ENCODE results near the gene NOS1AP.

Gene NOS1AP

DNA sequence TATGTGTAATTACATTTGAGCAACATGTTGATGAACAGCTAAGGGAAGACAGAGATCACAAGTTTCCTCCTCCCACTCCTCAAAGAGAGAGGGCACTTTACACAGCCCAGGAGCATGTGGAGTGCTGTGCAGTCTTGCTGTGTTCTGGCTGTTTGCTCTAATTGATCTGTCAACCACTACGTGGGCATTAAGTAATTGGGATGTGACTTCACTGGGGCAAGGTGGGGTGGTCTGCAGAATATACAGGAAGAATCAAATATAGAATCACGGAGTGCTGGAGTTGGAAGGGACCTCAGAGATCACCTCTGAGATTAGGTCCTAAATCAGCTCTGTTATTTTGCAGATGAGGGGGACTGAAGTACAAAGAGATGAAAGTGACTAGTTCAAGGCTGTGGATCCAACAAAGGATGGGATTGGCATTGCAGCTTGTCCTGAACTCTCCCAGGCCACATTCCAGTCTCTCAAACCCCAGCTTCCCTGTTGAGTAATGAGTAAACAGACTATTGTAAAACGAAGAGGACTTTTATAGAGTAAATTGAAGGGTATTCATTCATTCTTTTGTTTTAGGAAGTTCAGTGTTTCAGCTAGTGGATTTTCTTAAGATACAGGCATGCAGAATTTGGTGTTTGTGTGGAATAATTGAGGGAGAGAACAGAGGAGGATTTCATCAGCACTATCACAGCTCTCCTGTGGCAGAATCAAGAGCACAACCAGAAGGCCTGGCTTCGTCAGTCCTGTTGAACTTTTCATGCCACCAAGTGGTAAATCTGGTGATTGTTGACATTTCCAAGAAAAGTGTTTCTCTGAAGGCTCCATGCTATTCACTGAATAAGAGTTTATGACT is 22.4 kb downstream of the NOS1AP start:
- peak; percentile 9 for DNase-seq

DNA sequence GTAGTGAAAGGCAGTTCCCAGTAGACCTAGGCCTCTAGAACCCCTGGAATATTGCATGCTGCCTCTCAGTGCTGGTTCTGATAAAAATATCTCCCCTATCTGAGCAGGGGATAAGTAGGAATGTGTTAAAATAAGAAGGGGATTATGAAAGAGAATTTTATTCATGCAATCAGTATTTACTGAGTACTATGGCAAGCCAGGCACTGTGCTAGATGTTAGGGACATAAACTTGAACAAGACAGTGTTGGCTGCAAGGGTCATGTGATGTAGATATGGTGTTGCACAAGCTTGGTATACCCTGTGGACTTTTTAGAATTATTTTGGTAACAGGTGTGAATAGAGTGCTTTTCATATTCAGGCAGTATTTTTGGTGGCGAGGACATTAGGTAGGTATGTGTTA is 23.6 kb downstream of the NOS1AP start:
- no peak for DNase-seq

DNA sequence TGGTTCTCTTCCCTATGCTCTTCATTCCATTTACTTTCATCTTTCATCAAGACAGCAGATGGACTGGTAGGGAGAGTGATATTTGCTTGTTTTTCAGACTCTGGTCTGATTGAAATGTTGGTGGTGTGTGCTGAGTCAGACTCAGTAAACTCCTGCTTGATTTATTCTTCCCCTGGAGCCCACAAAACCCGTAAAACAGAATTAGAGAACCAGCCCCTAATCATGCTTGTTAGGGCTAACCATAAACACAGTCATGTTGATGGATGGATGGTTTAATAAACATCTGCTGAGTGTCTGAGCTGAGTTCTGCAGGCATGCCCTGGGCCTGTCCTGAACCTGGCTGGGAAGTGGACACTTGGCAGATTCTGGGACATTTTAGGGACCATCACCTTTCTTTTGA is 24.8 kb downstream of the NOS1AP start:
- DNase-seq = no peak

DNA sequence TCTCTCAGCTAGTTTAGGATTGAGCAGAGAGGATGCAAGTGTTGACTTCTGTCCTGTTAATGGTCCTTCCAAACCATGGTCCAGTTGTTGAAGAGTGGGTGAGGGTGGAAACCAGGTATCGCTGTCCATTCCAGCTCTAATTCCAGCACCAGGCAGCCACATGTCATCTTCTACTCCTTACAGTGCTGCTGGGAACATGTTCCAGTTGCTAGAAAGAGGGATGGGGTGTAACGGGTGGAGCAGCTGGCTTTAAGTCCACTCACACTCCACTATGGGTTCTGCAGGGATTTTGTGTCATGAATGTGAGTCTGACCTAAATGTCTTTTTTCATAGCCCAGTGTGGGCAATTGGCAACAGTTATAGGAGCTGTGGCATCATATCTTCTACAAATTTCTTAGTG is 25.2 kb downstream of the NOS1AP start:
- no peak for DNase-seq

DNA sequence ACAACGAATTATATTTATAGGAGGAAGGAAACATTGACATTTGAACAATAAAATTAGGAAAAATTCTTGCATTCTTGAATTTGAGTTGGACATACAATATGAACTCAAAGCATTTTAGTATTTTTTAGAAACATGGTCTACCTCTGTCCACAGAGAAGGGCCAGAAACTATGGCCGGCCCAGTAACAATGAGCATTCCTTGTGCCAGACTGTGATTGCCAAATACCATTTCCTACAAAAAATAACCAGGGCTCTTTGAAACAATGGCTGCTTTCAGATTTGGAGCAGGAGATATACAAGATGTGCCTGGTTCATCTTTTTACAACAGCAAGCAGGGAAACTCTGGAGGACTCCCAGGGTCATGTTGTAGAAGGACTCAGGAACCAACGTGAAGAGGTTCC is 38.4 kb downstream of the NOS1AP start:
- no peak for DNase-seq

DNA sequence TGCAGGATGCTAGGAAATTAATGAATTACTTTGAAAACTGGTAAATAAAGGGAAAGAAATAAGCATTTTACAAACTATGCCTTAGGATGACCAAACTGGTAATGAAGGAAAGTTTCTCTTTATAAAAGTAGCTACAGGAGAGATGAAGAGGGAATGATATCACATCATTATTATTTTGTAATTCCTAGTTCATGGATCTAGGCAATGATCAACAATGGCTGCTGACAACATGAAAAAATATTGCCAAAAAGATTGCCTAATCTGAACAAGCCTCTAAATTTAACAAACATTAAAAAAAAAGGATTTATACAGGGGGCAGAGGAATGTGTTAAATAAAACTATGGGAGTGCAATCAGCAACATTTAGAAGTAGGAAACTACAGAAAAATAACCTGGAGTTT is 38.9 kb downstream of the NOS1AP start:
- no peak for DNase-seq

DNA sequence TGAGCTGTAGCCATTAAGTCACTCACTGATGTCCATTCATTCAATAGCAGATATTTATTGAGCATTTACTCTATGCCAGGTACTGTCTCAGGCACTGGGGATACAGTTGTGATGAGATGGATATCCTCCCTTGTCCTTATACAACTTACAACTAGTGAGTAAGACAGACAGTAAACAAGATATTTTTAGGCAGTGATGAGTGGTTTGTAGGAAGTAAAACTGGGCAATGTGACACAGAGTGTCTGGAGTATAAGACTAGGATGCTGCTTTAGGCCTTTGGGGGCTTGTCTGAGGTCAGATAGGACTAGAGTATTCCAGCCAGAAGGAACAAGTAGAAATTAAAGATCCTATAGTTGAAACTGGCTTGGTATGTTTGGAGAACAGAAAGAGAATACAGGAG is 41.4 kb downstream of the NOS1AP start:
- DNase-seq = no peak

DNA sequence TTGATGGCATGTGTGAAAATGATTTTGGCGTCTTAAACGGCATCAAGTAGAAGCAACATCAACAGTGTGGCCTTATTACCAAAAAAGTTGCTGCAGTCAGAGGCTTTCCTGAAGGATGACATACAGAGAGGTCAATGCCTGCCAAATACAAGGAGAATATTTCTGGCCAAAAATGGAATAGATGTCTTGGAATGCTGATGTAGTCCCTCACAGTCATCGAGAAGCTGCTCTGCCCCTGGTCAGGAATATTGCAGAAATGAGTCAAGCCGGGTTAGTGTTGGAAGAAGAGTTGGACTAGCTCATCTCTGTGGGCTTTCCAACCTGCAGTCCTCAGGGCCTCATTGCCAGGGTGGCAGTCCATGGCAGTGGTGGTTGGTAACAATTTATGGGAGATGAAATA is 42.1 kb downstream of the NOS1AP start:
- no peak for DNase-seq

DNA sequence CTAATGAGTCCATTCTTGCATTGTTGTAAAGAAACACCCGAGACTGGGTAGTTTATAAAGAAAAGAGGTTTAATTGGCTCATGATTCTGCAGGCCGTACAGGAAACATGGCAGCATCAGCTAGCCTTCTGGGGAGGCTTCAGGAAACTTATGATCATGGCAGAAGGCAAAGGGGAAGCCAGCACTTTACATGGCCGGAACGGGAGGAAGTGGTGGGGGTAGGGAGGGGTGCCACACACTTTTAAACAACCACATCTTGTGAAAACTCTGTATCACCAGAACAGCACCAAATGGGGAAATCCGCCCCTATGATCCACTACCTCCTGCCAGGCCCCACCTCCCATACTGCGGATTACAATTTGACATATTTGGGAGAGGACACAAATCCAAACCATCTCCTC is 43.9 kb downstream of the NOS1AP start:
- no peak for DNase-seq

DNA sequence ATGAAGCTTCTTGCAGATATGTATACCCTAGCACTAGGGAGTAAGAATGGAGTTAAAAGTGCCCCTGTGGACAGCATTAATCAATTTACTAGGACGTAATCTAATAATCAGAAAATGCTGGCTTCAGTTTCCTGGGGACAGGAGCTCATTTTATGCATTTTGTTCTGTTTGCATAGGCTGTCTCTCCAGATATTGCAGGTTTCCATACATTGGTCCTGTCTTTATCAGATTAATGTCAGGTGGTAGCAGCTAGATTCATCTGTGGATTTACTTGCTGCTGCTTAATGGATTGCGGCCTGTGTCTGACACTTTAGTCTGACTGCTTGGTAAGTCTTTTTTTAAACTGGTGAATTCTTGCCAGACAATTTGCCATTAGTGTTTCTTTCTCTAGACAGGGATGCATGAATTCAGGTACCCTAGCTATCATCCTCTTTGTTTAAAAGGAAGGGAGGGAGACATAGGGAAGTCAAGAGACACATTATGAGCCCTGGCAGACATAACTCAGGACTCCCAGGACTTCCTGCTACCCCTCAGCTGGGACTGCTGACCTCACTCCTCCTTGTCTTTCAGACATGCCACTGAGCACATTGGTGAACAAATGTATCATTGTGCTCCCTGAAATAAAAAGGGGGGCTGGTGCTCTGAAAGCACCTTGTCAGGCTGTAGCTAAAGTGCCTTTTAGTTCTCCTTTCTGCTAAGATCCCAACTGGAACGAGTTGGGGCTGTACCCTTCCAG is 47.7 kb downstream of the NOS1AP start:
- no peak for DNase-seq

DNA sequence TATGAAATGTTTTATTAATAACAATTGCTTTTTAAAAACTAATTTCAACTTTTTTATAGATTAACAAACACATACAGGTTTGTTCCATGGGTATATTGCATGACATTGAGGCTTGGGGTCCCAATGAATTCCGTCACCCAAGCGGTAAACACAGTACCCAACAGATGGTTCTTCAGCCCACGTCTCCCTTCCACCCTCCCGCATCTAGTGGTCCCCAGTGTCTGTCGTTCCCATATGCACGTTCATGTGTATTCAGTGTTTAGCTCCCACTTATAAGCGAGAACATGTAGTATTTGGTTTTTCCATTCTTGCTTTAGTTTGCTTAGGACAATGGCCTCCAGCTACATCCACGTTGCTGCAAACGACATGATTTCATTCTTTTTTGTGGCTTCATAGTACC is 48.6 kb downstream of the NOS1AP start:
- DNase-seq = no peak

DNA sequence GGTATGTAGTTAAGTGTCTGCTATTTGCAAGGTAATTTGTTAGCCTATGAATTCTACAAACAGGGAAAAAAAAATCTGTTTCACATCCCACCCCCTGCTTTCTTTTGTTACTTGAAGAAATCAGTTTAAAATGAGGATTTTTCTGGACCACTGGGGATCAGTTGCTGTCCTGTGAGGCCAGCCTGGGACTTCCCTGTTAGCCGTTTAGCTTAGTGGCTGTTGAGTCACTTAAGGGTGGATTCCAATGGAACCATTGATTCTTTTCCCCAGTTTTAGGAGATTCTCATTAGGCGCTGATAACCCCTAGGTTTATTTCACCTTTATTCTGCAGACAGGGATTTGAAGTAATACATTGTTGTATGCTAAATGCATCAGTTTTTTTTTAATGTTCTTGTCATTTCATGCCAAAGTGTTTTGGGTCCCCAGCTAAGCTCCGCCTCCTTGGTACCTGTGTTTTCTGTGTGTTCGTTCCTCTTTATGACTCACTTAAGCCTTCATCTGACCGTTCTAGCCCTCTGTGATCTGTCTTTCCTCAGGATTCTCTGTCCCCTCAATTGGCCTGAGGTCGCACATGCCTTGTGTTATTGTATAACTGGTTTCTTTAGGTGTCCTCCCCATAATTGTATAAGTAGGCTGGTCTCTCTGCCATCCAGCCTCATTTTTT is 59.3 kb downstream of the NOS1AP start:
- no peak for DNase-seq

DNA sequence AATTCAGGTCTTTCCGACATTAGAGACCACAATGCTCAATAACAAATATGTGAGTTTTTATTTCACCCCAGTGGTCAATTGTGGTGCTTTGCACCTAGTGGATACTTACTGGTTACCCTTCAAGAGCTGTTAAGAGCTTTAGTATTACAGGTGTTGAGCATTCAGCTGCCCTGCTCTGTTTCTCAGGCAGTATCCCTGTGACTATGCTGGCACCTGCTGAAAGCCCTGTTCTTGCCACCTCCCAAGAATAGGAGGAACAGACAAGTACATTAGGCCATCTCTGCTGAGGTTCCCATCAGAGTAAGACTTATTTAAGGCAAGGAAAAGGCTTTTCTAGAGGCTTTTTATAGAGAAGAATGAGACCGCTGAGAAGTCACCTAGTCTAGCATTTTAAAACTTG is 60.8 kb downstream of the NOS1AP start:
- no peak for DNase-seq

DNA sequence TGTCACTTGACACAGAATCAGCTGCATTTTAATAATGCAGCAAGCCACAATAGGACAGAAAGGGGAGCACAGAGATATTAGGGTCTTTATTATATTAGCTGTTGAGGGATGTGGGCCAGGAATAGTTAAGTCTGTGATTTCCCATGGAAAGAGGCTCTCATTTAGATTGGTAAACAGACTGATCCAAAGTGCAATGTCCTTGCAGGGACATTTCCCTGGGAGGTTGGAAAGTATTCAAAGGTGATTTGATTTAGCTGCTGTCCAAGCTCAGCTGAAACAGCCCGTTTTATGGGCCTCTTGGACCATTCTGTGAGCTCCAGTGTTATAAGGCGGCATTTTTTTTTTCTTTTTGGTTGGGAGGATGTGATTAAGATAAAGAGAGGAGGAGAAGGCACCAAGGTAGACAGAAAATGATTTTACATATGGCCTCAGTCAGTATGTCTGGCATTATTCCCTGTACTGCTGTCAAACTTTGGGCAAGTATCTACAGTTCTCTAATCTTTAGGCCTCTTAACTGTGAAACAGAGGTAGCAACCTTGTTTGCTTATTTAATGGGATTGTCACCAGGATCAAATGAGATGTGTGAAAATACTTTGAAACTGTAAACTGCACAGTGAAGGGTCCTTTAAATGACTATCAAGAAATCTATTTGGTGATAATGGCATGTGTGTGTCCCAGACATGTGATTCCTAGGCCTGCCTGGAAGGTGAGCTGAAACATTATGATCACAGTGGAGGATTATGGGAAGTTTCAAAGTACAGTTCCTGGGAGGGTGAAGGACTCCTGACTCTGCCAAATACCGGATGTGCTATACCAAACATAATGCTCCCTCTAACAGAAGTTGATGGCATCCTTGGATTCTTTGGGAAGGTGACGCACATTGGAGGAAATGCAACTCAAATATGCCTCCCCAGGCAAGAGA is 62.2 kb downstream of the NOS1AP start:
- DNase-seq = no peak

DNA sequence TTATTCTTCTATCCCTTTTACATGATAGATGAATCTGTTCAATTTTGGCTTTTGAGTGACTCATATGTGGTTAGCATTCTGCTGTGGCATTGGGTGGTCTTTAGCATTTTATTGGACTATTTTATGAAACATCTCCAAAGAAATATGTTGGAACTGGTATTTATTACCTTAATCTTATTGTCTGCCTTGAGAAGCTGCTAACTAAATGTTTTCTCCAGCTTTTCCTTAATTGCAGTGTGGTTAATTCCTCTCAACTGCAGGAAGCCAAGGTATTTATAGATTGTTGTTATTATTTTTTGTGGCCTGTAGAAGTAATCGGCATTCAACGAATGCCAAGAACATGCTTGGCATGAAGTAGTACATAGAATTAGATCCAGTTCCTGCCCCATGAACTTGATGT is 64.1 kb downstream of the NOS1AP start:
- no peak for DNase-seq

DNA sequence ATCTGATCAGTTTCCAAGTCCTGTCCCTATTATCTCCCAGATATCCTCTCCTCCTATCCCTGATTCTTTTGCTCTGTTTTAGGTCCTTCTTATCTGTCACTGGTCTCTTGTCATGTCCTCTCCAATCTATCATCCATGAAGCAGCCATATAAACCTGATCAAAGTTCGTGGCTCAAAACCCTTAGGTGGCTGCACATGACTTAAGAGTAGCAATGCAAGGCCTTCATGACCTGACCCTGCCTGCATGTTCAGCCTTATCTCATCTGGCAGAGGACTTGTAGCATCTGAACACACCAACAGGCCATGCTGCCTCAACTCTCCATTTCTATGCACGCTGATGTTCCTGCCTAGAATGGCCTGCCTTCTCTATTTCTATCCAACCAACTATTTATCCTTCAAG is 65.2 kb downstream of the NOS1AP start:
- DNase-seq = peak; percentile 19

DNA sequence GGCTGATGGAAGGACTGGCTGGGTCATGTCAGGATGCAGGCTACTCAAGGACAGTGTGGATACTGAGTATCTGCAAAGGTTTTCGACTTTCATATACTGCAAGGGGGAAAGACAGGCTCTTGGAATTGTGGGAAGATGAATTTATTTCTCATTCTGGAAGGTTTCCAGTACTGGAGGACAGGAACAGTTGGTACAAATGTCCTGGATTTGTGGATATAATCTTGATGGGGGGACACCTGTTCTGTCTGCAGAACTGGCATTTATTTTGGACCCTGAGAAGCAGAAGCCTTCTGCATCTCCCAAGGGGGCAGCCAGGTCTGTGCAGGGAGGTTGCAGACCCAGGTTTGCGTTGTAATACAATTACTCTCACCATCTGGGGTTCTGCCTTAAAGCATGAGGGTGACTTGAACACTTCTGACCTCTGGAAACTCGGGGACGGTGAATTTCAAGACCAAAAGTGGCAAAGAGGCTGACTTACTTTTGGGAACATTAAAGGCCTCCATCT is 65.8 kb downstream of the NOS1AP start:
- DNase-seq = no peak

DNA sequence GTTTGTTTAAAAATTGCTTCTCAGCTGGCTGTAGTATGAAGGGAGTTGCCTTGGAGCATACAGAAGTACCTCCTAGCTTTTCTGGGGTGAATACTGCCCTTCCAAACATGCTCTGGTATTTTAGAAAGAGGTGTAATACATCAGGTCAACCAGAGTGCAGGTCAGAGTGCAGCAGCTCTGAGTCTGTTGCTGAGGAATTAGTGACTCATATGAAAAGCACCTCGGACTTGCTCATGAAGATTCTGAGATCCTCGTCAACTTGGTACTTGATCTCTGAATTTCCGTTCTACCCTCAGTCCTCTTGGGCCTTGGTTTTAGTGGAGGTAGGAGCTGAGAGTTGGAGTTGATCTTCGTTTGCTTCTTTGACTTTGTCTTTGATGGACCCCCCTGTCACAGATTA is 67.3 kb downstream of the NOS1AP start:
- DNase-seq = no peak

DNA sequence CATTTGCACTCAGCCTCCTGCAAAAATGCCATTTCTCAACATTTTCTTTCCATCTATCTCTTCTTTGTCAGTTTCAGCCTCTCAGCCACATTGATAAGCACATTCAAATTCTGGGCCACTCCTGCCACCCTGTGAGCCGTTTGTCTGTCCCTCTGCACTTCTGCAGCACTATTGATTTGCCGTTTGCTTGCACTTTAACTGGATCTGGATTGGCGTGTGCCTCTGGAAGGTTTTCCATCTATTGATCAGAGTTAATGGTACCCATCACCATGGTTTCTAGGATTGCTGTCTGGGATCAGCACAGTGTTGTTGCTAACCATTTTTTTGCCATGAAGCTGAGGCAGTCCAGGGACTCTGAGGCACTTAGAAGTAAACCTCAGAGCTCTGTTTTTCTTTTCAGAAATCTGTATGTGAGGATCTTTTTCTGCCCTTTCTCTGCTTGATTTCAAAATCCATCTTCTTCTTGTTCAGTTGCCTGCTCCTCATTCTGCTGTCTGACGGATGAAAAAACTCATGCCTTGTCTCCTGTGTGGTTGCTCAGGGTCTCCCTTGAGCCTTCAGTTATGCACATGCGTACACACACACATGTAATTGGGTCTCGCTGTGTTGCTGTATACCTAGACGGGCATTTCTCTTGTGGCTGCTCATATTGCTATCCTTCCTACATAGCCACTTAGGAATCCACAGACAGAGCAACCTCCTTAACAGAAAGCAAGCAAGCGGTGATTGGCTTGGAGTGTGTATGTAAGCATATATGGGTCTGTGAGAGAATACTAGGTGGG is 67.9 kb downstream of the NOS1AP start:
- DNase-seq = peak; percentile 32

DNA sequence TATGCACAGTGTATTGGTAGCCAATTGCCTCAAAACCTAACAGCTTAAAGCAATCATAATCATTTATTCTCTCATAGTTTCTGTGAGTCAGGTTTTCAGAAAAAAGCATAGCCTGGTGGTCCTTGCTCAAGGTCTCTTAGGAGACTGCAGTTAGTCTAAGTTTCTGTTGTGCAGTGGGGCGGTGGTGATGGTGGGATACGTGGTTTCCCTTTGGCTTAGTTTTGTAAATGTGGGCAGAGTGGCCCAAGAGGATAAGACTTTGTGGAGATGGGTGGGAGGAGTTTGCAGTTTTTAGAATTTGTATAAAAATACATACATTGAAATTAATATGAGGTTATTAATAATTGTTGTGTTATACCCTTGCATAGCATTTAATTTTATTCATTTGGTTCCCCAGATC is 68.6 kb downstream of the NOS1AP start:
- DNase-seq = peak; percentile 32

DNA sequence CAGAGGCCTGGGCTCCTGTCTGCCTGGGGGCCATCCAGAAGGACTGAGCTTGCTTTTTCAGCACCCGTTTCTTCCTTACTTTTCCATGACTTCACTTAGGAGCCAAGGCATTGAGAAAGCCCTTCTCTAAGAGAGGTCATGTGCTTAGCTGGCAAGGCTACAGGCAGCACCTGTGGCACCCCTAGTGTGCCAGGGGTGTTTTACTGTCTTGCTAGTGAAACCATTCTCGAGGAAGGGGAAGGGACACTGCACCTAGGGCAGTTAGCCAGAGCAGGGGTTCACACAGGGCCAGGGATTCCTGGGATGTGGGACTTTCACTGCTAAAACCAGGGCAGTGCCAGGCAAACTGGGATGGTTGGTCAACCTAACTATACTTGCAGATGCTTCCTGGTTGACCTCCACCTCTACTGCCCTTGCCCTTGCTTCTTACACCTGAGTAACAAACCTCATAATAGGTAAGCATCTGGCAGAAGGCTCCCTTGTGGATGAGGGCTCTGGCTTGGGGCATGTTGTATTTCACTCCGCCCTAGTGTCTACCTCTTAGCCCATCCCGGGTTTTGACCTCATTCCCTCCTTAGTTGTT is 69.2 kb downstream of the NOS1AP start:
- no peak for DNase-seq
